ENCODE data around the gene TCP11L1.

DNA sequence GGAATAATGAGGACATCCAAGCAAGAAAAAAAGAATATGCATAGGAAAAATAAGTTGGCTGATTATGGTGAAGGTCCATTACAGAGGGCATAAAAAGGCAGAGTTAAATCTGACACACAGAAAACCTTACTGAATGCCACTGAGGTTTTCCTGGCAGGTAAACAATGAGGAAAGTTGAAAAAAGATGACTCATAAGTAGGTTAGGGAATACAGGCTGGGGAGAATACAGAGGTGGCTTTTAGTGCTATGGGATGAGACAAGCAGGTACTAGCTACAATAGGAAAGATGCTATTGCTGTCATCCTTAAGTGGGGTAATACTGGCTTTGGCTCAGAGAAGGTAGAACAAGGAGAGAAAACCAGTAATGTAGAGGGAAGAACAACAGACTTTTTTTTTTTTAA lies 77.2 kb downstream of the TCP11L1 start:
- TF ChIP-seq, protein P1, sequence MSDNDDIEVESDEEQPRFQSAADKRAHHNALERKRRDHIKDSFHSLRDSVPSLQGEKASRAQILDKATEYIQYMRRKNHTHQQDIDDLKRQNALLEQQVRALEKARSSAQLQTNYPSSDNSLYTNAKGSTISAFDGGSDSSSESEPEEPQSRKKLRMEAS (IDR thresholded peaks at IDR 0.05) = no peak
- TF ChIP-seq NFIC (IDR thresholded peaks at IDR 0.05) (no peak), EP300 (IDR thresholded peaks at IDR 0.05; ENCODE audit: borderline replicate concordance) (no peak), EGR1 (IDR thresholded peaks at IDR 0.05) (no peak), RAD21 (IDR thresholded peaks at IDR 0.05; ENCODE audit: low read depth) (no peak), YY1 (IDR thresholded peaks at IDR 0.05; ENCODE audit: low read depth) (no peak), TCF12 (IDR thresholded peaks at IDR 0.05; ENCODE audit: low read depth) (no peak), TAF1 (IDR thresholded peaks at IDR 0.05; ENCODE audit: low read depth) (no peak), ZBTB7A (IDR thresholded peaks at IDR 0.05; ENCODE audit: low read depth) (no peak), CEBPB (IDR thresholded peaks at IDR 0.05) (no peak)
- TF ChIP-seq, protein P2, sequence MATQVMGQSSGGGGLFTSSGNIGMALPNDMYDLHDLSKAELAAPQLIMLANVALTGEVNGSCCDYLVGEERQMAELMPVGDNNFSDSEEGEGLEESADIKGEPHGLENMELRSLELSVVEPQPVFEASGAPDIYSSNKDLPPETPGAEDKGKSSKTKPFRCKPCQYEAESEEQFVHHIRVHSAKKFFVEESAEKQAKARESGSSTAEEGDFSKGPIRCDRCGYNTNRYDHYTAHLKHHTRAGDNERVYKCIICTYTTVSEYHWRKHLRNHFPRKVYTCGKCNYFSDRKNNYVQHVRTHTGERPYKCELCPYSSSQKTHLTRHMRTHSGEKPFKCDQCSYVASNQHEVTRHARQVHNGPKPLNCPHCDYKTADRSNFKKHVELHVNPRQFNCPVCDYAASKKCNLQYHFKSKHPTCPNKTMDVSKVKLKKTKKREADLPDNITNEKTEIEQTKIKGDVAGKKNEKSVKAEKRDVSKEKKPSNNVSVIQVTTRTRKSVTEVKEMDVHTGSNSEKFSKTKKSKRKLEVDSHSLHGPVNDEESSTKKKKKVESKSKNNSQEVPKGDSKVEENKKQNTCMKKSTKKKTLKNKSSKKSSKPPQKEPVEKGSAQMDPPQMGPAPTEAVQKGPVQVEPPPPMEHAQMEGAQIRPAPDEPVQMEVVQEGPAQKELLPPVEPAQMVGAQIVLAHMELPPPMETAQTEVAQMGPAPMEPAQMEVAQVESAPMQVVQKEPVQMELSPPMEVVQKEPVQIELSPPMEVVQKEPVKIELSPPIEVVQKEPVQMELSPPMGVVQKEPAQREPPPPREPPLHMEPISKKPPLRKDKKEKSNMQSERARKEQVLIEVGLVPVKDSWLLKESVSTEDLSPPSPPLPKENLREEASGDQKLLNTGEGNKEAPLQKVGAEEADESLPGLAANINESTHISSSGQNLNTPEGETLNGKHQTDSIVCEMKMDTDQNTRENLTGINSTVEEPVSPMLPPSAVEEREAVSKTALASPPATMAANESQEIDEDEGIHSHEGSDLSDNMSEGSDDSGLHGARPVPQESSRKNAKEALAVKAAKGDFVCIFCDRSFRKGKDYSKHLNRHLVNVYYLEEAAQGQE (IDR thresholded peaks at IDR 0.05; ENCODE audit: low read depth) = no peak
